Measurements from ENCODE around the gene PSMA6. TPM values are rescaled to one million over a fixed set of nuclear protein-coding genes. Genes with fewer than 3 reads are reported as not detected.

PSMA6 gene
- total and polyA plus RNA-seq, 2 of the 13 experiments (the other 11 are each of a cell fraction or from before 2014, with no cell fraction given) = 525 to 1,109 TPM

- peak; percentile 99 for TF ChIP-seq ZNF318 (CRISPR knock-in tag; IDR thresholded peaks at IDR 0.05)
- peak; percentile 96; the same call in 1 of the 2 replicates for TF ChIP-seq IRF9 (CRISPR knock-in tag; IDR thresholded peaks at IDR 0.05; ENCODE audit: borderline replicate concordance)
- TF ChIP-seq KLF6 (CRISPR knock-in tag; IDR thresholded peaks at IDR 0.05) = peak; percentile 92
- TF ChIP-seq NFKB2 (CRISPR knock-in tag; IDR thresholded peaks at IDR 0.05; ENCODE audit: borderline replicate concordance) = peak; percentile 99; the same call in 1 of the 2 replicates
- TF ChIP-seq ZC3H13 (CRISPR knock-in tag; IDR thresholded peaks at IDR 0.05) = peak; percentile 85; the same call in 1 of the 2 replicates
- peak; percentile 95 for TF ChIP-seq ZIK1 (CRISPR knock-in tag; IDR thresholded peaks at IDR 0.05; ENCODE audit: borderline replicate concordance, low read depth)
- TF ChIP-seq HMGXB3 (CRISPR knock-in tag; IDR thresholded peaks at IDR 0.05; ENCODE audit: borderline replicate concordance) = peak; percentile 96
- no peak for TF ChIP-seq ZFAT (CRISPR knock-in tag; conservative IDR thresholded peaks at IDR 0.05)
- TF ChIP-seq ZNF724P (CRISPR knock-in tag; IDR thresholded peaks at IDR 0.05; ENCODE audit: borderline replicate concordance) = peak; percentile 89; the same call in 1 of the 2 replicates
- TF ChIP-seq ZNF496 (CRISPR knock-in tag; IDR thresholded peaks at IDR 0.05; ENCODE audit: insufficient replicate concordance) = no peak
- TF ChIP-seq NFYC (CRISPR knock-in tag; IDR thresholded peaks at IDR 0.05) = peak; percentile 75
- peak; percentile 99 for TF ChIP-seq REPIN1 (CRISPR knock-in tag; IDR thresholded peaks at IDR 0.05; ENCODE audit: borderline replicate concordance, low read depth)
- no peak for TF ChIP-seq EHMT2 (IDR thresholded peaks at IDR 0.05; ENCODE audit: borderline replicate concordance, low read depth, low read length)
- peak; percentile 100 for TF ChIP-seq KDM2A (CRISPR knock-in tag; IDR thresholded peaks at IDR 0.05; ENCODE audit: borderline replicate concordance, low read depth)
- peak; percentile 99 for TF ChIP-seq POLR2AphosphoS5 (IDR thresholded peaks at IDR 0.05; ENCODE audit: low read depth, low read length)
Observed at GRCh38 chr14:35292051-35292769, at the start of gene PSMA6 (continued).
